Type B pancreatic cell (in vitro differentiated cells): ENCODE results near the gene SRGAP1. TPM values are rescaled to one million over a fixed set of nuclear protein-coding genes. Genes with fewer than 3 reads are reported as not detected.

ENCODE experiments used
- DNase-seq: peaks from one replicate; pipeline ENCODE4 v3.0.0; 2021; ENCODE audit warnings: mixed read lengths; ENCODE audit not compliant: unreplicated experiment; ENCODE audit errors: extremely low spot score
- H3K27ac Mint-ChIP-seq: 2 replicates; pipeline ENCODE4 v1.8.0; 2021; ENCODE audit warnings: mild to moderate bottlenecking, mixed read lengths
- H3K27me3 Mint-ChIP-seq: 2 replicates; pipeline ENCODE4 v1.8.0; 2021; ENCODE audit warnings: mixed read lengths
- H3K36me3 Mint-ChIP-seq: 2 replicates; pipeline ENCODE4 v1.8.0; 2021; ENCODE audit warnings: mixed read lengths
- H3K4me1 Mint-ChIP-seq: one replicate; pipeline ENCODE4 v1.8.0; 2021; ENCODE audit warnings: mixed read lengths; ENCODE audit not compliant: unreplicated experiment
- H3K4me3 Mint-ChIP-seq: 2 replicates; pipeline ENCODE4 v1.8.0; 2021; ENCODE audit warnings: mild to moderate bottlenecking, mixed read lengths
- H3K9me3 Mint-ChIP-seq: 2 replicates; pipeline ENCODE4 v1.8.0; 2021; ENCODE audit warnings: mixed read lengths
- CTCF ChIP-seq: fragments of 200-600 bp; sonication (generic); conservative IDR thresholded peaks from 2 replicates; pipeline ENCODE4 v1.5.0; 2021; ENCODE audit warnings: antibody characterized with exemption, mild to moderate bottlenecking
- total RNA-seq: library from RNA; stranded (reverse); gene quantifications from 2 replicates; pipeline ENCODE4 v1.2.1, GENCODE V29; 2021; ENCODE audit warnings: low replicate concordance

SRGAP1 gene
- total RNA-seq, 1 donor from 2014 or later: 14.9 TPM

GRCh38 chr12:64180951-64181350, 336.5 kb downstream of the SRGAP1 start:
- peaks cover 7% of the 10 kb centered on the region for H3K27me3 Mint-ChIP-seq
- DNase-seq: no peak
- H3K36me3 Mint-ChIP-seq: no peaks in the 10 kb centered on the region
- no peak for TF ChIP-seq CTCF
- H3K9me3 Mint-ChIP-seq: no peaks in the 10 kb centered on the region
- peaks cover 7% of the 10 kb centered on the region for H3K4me1 Mint-ChIP-seq
- no peak overlapping the region for H3K27ac Mint-ChIP-seq
- H3K4me3 Mint-ChIP-seq: no peak overlapping the region

GRCh38 chr12:64181430-64182291, 337.2 kb downstream of the SRGAP1 start:
- peak; percentile 70 for TF ChIP-seq CTCF
- DNase-seq: no peak
- Mint-ChIP-seq H3K27me3 (peaks cover 7% of the 10 kb centered on the region), H3K36me3 (no peaks in the 10 kb centered on the region), H3K4me3 (no peak overlapping the region), H3K4me1 (peaks cover 7% of the 10 kb centered on the region), H3K27ac (no peak overlapping the region), H3K9me3 (no peaks in the 10 kb centered on the region)

- no peak for TF ChIP-seq CTCF
- Mint-ChIP-seq H3K36me3 (no peaks in the 10 kb centered on the region), H3K4me3 (no peak overlapping the region), H3K9me3 (no peaks in the 10 kb centered on the region), H3K27ac (no peak overlapping the region), H3K27me3 (peaks cover 4% of the 10 kb centered on the region), H3K4me1 (no peaks in the 10 kb centered on the region)
- no peak for DNase-seq
Measured at GRCh38 chr12:64184216-64184615, 339.7 kb downstream of the SRGAP1 start.

GRCh38 chr12:64186789-64187188, 342.3 kb downstream of the SRGAP1 start:
- no peaks in the 10 kb centered on the region for H3K9me3 Mint-ChIP-seq
- H3K4me1 Mint-ChIP-seq: no peaks in the 10 kb centered on the region
- H3K27ac Mint-ChIP-seq: no peak overlapping the region

GRCh38 chr12:64187370-64187769, 342.9 kb downstream of the SRGAP1 start:
- no peaks in the 10 kb centered on the region for H3K4me1 Mint-ChIP-seq
- no peak for DNase-seq
- no peak for TF ChIP-seq CTCF
- H3K36me3 Mint-ChIP-seq: no peaks in the 10 kb centered on the region
- no peaks in the 10 kb centered on the region for H3K9me3 Mint-ChIP-seq
- no peak overlapping the region for H3K27ac Mint-ChIP-seq
- no peak overlapping the region for H3K4me3 Mint-ChIP-seq
- peaks cover 4% of the 10 kb centered on the region for H3K27me3 Mint-ChIP-seq

More at GRCh38 chr12:64186789-64187188, 342.3 kb downstream of the SRGAP1 start:
- no peaks in the 10 kb centered on the region for H3K36me3 Mint-ChIP-seq
- no peak overlapping the region for H3K4me3 Mint-ChIP-seq
- no peak for DNase-seq
- no peak for TF ChIP-seq CTCF
- H3K27me3 Mint-ChIP-seq: peaks cover 4% of the 10 kb centered on the region
